Smooth muscle cell (in vitro differentiated cells): ENCODE measurements around the gene IFT25. TPM values are rescaled to one million over a fixed set of nuclear protein-coding genes. Genes with fewer than 3 reads are reported as not detected.

Source experiments
- DNase-seq: peaks from one replicate; lab custom pipeline; 2025; ENCODE audit not compliant: unreplicated experiment; lab: John Stamatoyannopoulos, UW
- H2AFZ ChIP-seq: fragments of 200-600 bp; sonication (generic); 2 replicates; pipeline ENCODE4 v1.6.0; 2016; ENCODE audit warnings: antibody characterized with exemption, low read depth, mild to moderate bottlenecking
- H3F3A ChIP-seq: fragments of 200-600 bp; sonication (generic); 2 replicates; pipeline ENCODE4 v1.6.0; 2017; ENCODE audit warnings: antibody characterized with exemption, low read depth
- H3K27ac ChIP-seq: fragments of 200-600 bp; sonication (generic); 2 replicates; pipeline ENCODE4 v1.5.1; 2016; ENCODE audit warnings: low read depth, mild to moderate bottlenecking
- H3K27me3 ChIP-seq: fragments of 200-600 bp; sonication (generic); 2 replicates; pipeline ENCODE4 v1.6.1; 2016; ENCODE audit warnings: low read depth, mild to moderate bottlenecking
- H3K36me3 ChIP-seq: fragments of 200-600 bp; sonication (generic); 2 replicates; pipeline ENCODE4 v1.5.1; 2016; ENCODE audit warnings: low read depth
- H3K4me1 ChIP-seq: fragments of 200-600 bp; sonication (generic); 2 replicates; pipeline ENCODE4 v1.5.1; 2016; ENCODE audit warnings: low read depth
- H3K4me2 ChIP-seq: fragments of 200-600 bp; sonication (generic); 2 replicates; pipeline ENCODE4 v1.6.0; 2016; ENCODE audit warnings: mild to moderate bottlenecking
- H3K4me3 ChIP-seq: fragments of 200-600 bp; sonication (generic); 2 replicates; pipeline ENCODE4 v1.5.1; 2016; ENCODE audit warnings: mild to moderate bottlenecking
- H3K79me2 ChIP-seq: fragments of 200-600 bp; sonication (generic); 2 replicates; pipeline ENCODE4 v1.6.0; 2016; ENCODE audit warnings: low read depth, mild to moderate bottlenecking
- H3K9ac ChIP-seq: fragments of 200-600 bp; sonication (generic); 2 replicates; pipeline ENCODE4 v1.6.0; 2016; ENCODE audit warnings: low read depth
- H3K9me3 ChIP-seq: fragments of 200-600 bp; sonication (generic); replicated peaks from 2 replicates; pipeline ENCODE4 v1.5.1; 2016; ENCODE audit warnings: low read depth
- H4K20me1 ChIP-seq: fragments of 200-600 bp; sonication (generic); 2 replicates; pipeline ENCODE4 v1.6.0; 2016; ENCODE audit warnings: low read depth
- WGBS: methylation state at CpG from one replicate; pipeline ENCODE4 v1.1.7; 2016; ENCODE audit warnings: low lambda C conversion rate; 5-methylcytosine and 5-hydroxymethylcytosine counted together
- polyA plus RNA-seq: library from polyadenylated mRNA; unstranded; fragments of >200 nt; fragmentation: Nextera tagmentation; extraction: Ambion mirVana; gene quantifications from 2 replicates; pipeline ENCODE4 v1.2.1, GENCODE V29; 2016
- total RNA-seq: library from RNA; depleted of rRNA; stranded (reverse); fragments of >200 nt; gene quantifications from 2 replicates; pipeline ENCODE4 v1.2.3, GENCODE V29; 2014
- TF ChIP-seq, protein P1 (sequence below): fragments of 200-600 bp; sonication (generic); IDR thresholded peaks from 2 replicates; pipeline ENCODE4 v1.5.1; 2017; ENCODE audit warnings: borderline replicate concordance, mild to moderate bottlenecking, antibody characterized with exemption; ENCODE audit not compliant: insufficient read depth, poor library complexity, severe bottlenecking

IFT25 gene
- total and polyA plus RNA-seq, 2 experiments from 2014 or later = 27.4 to 46.3 TPM

DNA sequence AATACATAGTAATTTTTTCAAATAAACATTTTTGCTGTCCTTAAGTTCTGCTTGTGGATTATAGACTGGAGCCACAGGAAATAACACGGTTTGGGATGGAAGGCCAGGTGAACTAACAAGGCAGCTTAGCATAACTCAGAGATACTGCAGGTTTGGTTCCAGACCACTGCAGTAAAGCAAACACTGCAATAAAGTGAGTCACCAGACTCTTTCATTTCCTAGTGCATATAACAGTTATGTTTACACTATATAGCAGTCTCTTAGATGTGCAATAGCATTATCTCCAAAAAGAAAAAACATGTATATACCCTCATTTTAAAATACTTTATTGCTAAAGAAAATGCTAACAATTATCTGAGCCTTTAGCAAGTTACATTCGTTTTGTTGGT is 22.6 kb upstream of the IFT25 start:
- Histone ChIP-seq H3K9ac (no peak overlapping the region), H4K20me1 (peaks cover 6% of the 10 kb centered on the region), H3K9me3 (no peaks in the 10 kb centered on the region), H3K4me3 (no peak overlapping the region), H3K79me2 (no peaks in the 10 kb centered on the region), H3K4me2 (no peak overlapping the region), H3F3A (no peaks in the 10 kb centered on the region), H3K27me3 (no peaks in the 10 kb centered on the region), H3K36me3 (peaks cover 29% of the 10 kb centered on the region), H3K27ac (no peak overlapping the region), H3K4me1 (no peaks in the 10 kb centered on the region), H2AFZ (no peak overlapping the region)
- DNase-seq = no peak
- 86% methylated on average over 2 of the region's 2 CpGs for WGBS
- TF ChIP-seq, protein P1, sequence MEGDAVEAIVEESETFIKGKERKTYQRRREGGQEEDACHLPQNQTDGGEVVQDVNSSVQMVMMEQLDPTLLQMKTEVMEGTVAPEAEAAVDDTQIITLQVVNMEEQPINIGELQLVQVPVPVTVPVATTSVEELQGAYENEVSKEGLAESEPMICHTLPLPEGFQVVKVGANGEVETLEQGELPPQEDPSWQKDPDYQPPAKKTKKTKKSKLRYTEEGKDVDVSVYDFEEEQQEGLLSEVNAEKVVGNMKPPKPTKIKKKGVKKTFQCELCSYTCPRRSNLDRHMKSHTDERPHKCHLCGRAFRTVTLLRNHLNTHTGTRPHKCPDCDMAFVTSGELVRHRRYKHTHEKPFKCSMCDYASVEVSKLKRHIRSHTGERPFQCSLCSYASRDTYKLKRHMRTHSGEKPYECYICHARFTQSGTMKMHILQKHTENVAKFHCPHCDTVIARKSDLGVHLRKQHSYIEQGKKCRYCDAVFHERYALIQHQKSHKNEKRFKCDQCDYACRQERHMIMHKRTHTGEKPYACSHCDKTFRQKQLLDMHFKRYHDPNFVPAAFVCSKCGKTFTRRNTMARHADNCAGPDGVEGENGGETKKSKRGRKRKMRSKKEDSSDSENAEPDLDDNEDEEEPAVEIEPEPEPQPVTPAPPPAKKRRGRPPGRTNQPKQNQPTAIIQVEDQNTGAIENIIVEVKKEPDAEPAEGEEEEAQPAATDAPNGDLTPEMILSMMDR = no peak

DNA sequence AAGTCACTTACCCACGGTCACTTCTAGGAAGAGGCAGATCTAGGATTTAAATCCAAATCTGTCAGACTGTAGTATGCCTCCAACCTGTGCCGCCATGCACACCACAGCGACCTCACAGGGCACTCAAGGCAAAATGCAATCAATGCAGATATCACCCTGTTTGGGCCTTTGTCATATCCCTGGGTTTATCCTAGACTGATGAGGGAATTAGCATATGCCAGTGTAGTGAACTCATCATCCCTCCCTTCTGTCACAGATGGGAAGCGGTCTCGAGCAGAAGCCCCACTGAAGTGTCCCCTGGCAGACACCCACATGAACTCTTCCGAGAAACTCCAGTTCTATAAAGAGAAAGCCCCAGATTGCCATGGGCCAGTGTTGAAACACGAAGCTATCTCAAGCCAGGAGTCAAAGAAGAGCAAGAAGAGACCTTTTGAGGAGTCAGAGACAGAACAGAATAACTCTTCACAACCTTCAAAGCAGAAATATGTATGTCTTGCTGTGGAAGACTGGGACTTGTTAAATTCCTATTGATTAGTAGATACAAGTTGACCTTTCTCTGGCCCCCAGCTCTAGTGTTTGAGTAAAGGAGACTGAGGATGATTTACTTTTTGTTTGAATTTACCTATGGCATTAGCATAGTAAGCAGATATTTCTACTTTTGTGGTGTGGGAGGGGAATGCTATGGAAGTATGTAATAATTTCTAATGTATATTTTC is 22.1 kb upstream of the IFT25 start:
- DNase-seq = no peak
- TF ChIP-seq, protein P1 = no peak
- Histone ChIP-seq H3K9me3 (no peaks in the 10 kb centered on the region), H3K27ac (no peak overlapping the region), H3K27me3 (no peaks in the 10 kb centered on the region), H2AFZ (no peak overlapping the region), H3K4me1 (no peaks in the 10 kb centered on the region), H3K9ac (no peak overlapping the region), H3K4me2 (no peak overlapping the region), H3K36me3 (peaks cover 33% of the 10 kb centered on the region), H3K4me3 (no peak overlapping the region), H3K79me2 (no peaks in the 10 kb centered on the region), H3F3A (no peaks in the 10 kb centered on the region), H4K20me1 (peaks cover 6% of the 10 kb centered on the region)
- WGBS = 89% methylated on average over 7 of the region's 7 CpGs

DNA sequence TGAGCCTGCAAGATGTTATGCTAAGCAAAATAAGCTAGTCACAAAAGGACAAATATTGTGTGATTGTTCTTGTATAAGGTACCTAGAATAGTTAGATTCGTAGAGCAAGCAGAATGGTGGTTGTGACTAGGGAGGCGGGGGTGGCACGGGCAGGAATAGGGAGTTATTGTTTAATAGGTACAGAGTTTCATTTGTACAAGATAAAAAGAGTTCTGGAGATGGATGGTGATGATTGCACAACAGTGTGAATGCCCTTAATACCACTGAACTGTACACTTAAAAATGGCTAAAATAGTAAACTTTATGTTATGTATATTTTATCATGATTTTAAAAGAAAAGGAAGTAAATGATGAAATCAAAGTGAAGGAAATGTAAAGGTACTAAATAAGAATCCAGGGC is 21.3 kb upstream of the IFT25 start:
- no peak overlapping the region for H3K9ac ChIP-seq
- H3K4me3 ChIP-seq = no peak overlapping the region
- no peak overlapping the region for H3K27ac ChIP-seq
- H3K9me3 ChIP-seq = no peaks in the 10 kb centered on the region
- no peaks in the 10 kb centered on the region for H3K79me2 ChIP-seq
- peaks cover 40% of the 10 kb centered on the region for H3K36me3 ChIP-seq
- H3K4me1 ChIP-seq = no peaks in the 10 kb centered on the region
- 98% methylated on average over 3 of the region's 3 CpGs for WGBS
- no peak overlapping the region for H3K4me2 ChIP-seq
- H3F3A ChIP-seq = no peaks in the 10 kb centered on the region
- no peak overlapping the region for H2AFZ ChIP-seq
- no peaks in the 10 kb centered on the region for H3K27me3 ChIP-seq
- TF ChIP-seq, protein P1 = no peak
- peaks cover 6% of the 10 kb centered on the region for H4K20me1 ChIP-seq
- no peak for DNase-seq

DNA sequence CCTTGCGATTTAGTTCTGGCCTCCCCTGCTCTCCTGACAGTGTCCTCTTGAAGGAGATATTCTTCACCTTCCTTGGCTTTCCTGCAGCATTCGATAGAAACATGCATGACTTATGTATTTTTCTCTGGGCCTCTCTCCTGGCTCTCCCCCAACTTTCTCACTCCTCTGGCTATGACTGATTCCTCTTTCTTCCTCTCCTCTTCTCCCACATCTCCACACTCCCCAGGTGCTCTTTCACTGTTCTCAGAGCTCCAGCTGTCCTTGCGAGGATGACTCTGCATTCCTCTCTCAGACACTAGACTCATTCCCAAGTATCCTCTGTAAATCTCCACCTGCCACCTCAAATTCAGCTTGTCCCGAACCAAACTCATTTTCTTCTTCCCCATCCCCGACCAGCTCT is 18.6 kb upstream of the IFT25 start:
- 96% methylated on average over 5 of the region's 5 CpGs for WGBS
- Histone ChIP-seq H3K4me3 (no peak overlapping the region), H3K9me3 (no peaks in the 10 kb centered on the region), H4K20me1 (peaks cover 11% of the 10 kb centered on the region), H3K9ac (no peak overlapping the region), H3K4me1 (no peaks in the 10 kb centered on the region), H3F3A (no peaks in the 10 kb centered on the region), H3K4me2 (no peak overlapping the region), H2AFZ (no peak overlapping the region), H3K27me3 (no peaks in the 10 kb centered on the region), H3K36me3 (peaks cover 41% of the 10 kb centered on the region), H3K79me2 (no peaks in the 10 kb centered on the region), H3K27ac (no peak overlapping the region)
- DNase-seq = no peak
- TF ChIP-seq, protein P1 = no peak
